SK-N-DZ (cell line): ENCODE measurements around the gene PPM1E.
"Not testable (repeated sequence)": the region's sequence is repeated elsewhere in the genome, so short reads cannot be mapped to it uniquely, and the experiment has no call there.

ENCODE experiments used
- DNase-seq: peaks from one replicate; pipeline ENCODE4 v3.0.0-alpha.2; 2015; ENCODE audit warnings: low spot score

The PPM1E gene

GRCh38 chr17:58779446-58779845 is 23.8 kb downstream of the PPM1E start:
- no peak for DNase-seq

DNA sequence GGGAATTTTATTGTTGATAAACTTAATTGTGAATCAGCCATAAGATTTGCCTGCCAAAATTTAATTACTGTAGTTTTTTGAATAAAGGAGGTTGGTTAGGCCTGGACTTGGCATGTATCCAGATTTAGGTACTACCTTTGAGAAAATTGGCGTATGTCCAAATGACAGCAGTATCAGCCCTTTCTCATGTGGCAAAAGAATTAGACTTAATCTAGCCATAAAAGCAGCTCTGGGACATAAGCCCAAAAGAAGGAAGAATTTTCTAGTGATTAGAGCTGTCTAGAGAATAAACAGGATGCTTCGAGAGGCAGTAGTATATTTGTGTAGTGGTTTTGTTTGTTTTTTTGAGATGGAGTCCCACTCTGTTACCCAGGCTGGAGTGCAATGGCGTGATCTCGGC is 27.7 kb downstream of the PPM1E start:
- no peak for DNase-seq

- DNase-seq, result no peak
Observed at GRCh38 chr17:58785097-58785496, 29.4 kb downstream of the PPM1E start.

DNA sequence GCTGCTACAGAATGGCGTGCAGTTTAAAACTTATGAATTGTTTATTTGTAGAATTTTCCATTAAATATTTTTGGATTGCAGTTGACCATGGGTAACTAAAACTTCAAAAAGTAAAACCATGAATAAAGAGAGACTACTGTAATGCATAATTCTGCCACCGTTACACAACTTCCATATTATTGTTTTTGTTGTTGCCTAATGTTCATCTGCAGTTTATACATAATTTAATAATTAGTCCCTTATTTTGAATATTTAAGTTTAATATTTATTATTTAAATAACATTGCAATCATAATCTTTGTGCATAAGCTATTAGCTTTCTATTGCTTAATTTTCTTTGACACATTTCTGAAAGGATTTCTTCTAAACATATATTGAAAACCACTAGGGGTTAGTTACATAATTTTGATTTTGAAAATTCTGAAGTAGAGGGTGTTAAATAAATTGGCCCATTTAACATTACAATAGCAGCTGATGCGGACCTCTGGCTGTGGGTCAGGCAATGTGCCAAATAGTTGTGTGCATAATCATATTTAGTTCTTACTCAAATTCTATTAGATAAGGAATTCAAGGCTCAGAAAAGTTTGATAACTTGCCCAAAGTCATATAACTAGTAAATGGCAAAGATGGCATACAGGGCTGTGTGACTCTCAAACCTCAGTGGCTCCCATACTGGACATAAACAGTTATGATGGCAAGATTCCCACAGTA is 31.1 kb downstream of the PPM1E start:
- peak; percentile 13 for DNase-seq

DNA sequence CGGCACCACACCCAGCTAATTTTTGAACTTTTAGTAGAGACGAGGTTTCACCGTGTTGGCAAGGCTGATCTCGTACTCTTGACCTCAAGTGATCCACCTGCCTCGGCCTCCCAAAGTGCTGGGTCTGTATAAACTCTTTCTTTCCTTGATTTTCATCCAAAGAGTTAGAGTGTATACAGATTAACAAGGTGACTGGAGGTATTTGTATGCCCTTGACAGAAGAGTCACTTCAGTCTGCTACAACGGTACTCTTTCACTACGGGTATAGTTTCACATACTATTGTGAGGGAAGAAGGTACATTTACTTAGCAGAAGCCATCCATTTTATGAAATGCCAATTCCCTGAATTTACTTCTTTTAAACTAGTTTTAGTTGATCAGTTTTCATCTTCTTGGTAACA is 32.5 kb downstream of the PPM1E start:
- no peak for DNase-seq

- no peak for DNase-seq
Observed at GRCh38 chr17:58789160-58789559, 33.5 kb downstream of the PPM1E start.

DNA sequence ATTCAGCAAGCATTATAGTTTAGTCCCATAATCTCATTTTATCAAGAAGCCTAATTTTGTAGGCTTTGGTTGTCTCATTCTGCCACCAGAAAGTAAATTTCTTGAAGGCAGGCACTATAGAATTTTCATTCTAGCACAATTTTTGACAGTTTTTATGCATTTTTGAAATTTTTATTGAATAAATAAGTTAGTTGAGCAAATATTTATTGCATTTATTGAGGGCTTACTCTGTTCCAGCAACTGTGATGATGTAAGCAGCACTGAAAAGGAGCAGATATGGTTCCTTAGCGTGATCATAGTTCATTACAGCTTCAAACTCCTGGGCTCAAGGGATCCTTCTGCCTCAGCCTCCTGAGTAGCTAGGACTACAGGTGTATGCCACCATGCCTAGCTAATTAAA is 34.2 kb downstream of the PPM1E start:
- DNase-seq, result no peak

GRCh38 chr17:58794508-58794907 is 38.9 kb downstream of the PPM1E start:
- not testable (repeated sequence) for DNase-seq

GRCh38 chr17:58802188-58802587 is 46.5 kb downstream of the PPM1E start:
- DNase-seq, result no peak

GRCh38 chr17:58806046-58806445 is 50.4 kb downstream of the PPM1E start:
- DNase-seq, result no peak

GRCh38 chr17:58808609-58809563 is 53.2 kb downstream of the PPM1E start:
- no peak for DNase-seq

GRCh38 chr17:58809564-58809936 is 53.9 kb downstream of the PPM1E start:
- DNase-seq, result no peak

DNA sequence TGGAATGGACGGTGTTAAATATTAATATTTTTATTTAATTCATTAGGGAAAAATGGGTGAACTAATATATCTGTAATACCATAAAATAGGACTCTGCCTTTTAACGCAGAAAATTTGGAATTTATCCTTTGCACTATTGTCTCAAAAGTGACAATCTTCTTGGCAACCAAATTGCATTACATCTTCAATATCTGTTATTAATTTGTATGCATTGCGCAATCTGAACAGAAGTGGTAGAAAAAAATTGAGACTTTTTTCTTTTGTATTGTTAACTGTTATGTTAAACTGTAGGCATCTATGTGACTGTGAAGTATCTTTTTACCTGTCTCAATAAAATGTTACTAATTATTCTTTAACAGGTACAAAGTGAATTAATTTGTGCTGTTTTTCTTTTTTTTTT is 55.6 kb downstream of the PPM1E start:
- no peak for DNase-seq

DNA sequence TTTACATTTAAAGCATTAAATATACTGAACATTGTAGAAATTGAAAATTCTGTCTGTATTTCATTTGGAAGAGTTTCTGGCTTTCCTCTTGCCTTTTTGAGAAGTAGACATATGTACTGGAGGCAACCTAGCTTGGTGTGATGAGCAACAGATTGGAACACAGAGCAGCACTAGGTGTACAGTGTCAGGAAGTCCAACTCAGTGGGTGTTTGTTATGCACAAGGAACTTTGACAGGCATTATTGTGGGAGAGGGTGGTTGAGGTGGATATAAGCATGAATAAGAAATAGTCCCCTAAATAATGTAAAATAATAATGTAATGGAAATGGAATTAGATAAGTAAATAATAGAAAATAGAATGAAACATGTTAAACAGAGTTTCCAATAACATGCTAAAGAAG is 58.1 kb downstream of the PPM1E start:
- no peak for DNase-seq

GRCh38 chr17:58818654-58819053 is 63.0 kb downstream of the PPM1E start:
- DNase-seq, result no peak

DNA sequence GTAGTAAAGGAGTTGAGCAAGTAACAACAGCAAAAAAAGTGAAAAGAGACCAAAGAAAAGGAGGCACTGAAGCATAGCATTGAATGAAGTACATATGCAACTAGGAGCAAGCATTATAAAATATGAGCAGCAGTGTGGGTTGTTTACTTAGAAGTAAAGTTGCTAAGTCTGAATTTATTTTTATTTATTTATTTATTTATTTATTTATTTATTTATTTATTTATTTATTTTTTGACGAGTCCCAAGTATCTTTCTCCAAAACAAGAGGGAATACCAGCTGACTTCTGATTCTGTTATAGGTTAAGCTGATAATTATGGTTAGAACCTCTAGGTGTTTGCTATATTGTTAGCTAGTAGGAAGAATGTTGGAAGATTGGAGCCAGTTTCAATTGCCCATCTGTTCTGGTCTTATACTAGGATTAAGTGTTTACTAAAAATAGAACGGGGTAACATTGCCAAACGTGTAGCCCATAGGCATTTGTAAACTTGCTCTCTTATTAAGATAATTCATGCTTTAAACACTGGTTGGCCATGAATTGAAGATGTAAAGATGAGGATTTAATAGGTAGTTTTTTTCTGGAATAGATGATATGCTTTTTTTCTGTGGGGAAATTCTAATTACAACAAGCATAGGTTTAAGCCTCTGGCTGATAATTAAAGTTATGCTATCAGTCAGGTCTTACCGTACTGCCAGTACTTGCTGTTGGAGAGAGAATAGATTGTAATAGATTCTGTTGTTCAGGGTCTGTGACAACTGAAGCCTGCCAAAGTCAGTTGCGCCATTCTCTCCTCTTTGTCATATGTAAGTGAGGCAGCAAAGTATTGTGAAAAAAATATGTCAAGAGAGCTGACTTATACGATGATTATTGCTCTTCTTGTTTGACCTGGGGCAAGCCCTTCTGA is 66.7 kb downstream of the PPM1E start:
- no peak for DNase-seq

- DNase-seq, result no peak
Observed at GRCh38 chr17:58823051-58823525, 67.4 kb downstream of the PPM1E start.

GRCh38 chr17:58829172-58829637 is 73.6 kb downstream of the PPM1E start:
- DNase-seq, result no peak

DNA sequence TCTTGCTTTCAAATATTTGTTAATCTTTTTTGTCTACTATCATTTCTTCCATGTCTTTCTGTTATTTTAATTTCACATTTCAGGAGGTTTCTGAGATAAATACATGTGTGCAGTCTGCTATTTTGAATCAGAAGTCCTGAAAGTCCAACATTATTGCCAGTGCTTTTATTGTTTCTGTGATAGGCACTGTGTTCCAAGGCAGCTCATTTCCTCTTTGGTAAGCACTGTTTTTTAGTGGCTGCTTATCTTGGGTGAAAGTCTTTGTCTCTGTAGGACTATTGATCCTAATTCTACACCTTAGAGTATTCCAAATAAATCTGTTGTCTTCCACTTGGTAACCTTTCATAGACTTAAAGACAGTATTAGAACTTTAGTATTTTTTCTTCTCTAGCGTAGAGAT is 76.1 kb downstream of the PPM1E start:
- no peak for DNase-seq

GRCh38 chr17:58832514-58832913 is 76.9 kb downstream of the PPM1E start:
- DNase-seq, result no peak

DNA sequence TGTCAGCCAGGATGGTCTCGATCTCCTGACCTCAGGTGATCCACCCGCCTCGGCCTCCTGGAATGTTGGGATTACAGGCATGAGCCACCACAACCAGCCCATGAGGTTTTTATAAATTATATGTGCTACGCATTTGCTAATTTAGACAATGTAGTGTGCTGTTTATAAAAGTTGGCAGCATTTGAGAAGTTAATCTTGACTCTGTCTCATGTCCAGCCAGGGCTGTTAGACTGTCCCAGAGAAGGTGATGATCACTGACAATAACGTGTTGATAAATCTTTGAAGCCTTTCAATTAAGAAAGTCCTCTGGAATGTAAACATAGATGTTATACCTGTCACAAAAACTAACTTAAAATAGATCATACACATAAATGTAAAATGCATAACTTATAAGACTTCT is 82.0 kb downstream of the PPM1E start:
- no peak for DNase-seq
